ENCODE results near the gene RASGRP4. TPM values are rescaled to one million over a fixed set of nuclear protein-coding genes. Genes with fewer than 3 reads are reported as not detected.
"Not testable (repeated sequence)": the region's sequence is repeated elsewhere in the genome, so short reads cannot be mapped to it uniquely, and the experiment has no call there.

The RASGRP4 gene
- total RNA-seq, 1 donor from 2014 or later = not detected

GRCh38 chr19:38417544-38418506 is 8.2 kb downstream of the RASGRP4 start:
- no peak for DNase-seq (ENCODE audit: extremely low read depth, low read depth, low spot score)

DNA sequence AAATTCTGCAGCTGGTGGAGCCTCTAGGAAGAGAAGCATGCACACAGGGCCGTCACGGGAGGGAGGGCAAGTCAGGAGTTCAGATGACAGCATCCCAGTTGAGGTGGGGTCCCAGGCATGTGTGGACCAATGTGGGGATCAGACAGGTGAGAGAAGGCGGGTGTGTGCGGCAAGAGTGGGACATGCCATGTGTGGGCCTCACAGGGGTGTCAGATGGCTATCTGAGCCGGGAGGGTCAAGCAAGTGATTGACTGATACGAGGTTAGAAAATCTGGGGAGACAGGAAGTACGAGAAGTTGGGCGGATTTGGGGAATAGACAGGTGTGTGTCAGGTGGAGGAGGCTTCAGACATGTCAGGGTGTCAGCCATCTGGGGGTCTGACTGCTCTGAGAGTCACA is 8.9 kb downstream of the RASGRP4 start:
- no peak for DNase-seq (ENCODE audit: extremely low read depth, low read depth, low spot score)

DNA sequence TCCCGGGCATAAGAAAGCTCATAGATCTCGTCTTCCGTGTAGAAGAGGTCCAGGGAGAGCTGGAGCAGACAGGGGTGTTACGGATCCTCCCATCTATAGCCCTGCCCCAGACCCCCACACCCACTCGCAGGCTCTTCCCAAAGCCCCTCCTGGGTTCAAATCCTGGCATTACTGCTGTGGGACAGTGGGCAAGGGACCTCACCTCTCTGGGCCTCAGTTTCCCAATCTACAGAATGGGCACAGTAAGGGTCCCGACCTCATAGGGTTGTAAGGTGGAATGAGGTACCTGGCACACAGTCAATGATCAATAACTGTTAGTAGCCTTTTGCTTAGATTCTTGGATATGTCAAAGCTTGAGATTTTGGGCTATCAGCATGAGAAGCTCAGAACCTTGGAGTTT is 12.6 kb downstream of the RASGRP4 start:
- DNase-seq (ENCODE audit: extremely low read depth, low read depth, low spot score) = no peak

DNA sequence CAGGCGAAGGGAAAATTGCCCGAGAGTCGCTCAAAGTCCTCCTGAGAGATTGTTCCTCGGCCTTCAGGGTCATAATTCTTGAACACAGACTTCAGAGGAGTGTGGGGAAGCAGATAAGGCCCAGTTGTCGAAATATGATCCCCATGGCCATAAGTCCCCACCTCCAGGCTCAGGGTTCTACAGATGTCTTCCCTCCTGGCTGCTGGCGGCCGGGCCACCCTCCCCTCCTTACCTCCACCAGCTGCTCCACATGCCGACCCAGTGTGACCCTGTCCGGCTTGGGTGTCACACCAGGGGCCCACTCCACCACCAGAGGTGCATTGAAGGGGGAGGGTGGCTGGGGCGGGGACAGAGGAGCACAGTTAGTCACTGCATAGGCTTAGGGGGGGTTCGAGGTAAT is 13.1 kb downstream of the RASGRP4 start:
- DNase-seq (ENCODE audit: extremely low read depth, low read depth, low spot score) = no peak

DNA sequence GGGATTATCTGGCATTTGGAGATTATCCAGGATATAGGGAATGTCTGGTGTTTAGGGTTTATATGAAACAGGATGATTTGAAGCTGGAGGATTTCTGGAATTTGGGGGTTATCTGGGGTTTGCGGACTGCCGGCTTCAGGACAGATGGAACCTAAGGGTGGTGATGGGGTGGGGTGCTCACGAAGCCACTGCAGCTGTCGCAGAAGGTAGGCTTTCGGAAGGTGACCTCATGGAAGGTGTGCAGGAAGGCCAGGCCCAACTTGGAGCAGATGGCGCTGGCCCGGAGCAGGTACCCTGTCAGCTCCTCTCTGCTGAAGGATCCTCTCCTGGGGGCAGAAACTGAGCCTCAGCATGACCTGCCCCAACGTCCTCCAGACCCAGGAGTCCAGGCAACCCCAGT is 13.5 kb downstream of the RASGRP4 start:
- DNase-seq (ENCODE audit: extremely low read depth, low read depth, low spot score) = no peak

GRCh38 chr19:38411898-38412297 is 14.1 kb downstream of the RASGRP4 start:
- not testable (repeated sequence) for DNase-seq (ENCODE audit: extremely low read depth, low read depth, low spot score)

- DNase-seq (ENCODE audit: extremely low read depth, low read depth, low spot score) = no peak
These were observed 14.8 kb downstream of the RASGRP4 start for GRCh38 chr19:38411041-38411712.

- DNase-seq (ENCODE audit: extremely low read depth, low read depth, low spot score) = not testable (repeated sequence)
These were observed 15.6 kb downstream of the RASGRP4 start for GRCh38 chr19:38410407-38410806.

GRCh38 chr19:38409631-38410133 is 16.3 kb downstream of the RASGRP4 start:
- no peak for DNase-seq (ENCODE audit: extremely low read depth, low read depth, low spot score)

GRCh38 chr19:38405276-38405675 is 20.7 kb downstream of the RASGRP4 start:
- DNase-seq (ENCODE audit: extremely low read depth, low read depth, low spot score) = no peak

GRCh38 chr19:38404858-38405257 is 21.2 kb downstream of the RASGRP4 start:
- no peak for DNase-seq (ENCODE audit: extremely low read depth, low read depth, low spot score)

- DNase-seq (ENCODE audit: extremely low read depth, low read depth, low spot score) = peak; percentile 37
These were observed 22.9 kb downstream of the RASGRP4 start, which contains the start of gene FAM98C for GRCh38 chr19:38402967-38403674. Gene FAM98C (plus strand): TSS chr19:38403093. CDS start chr19:38403154, 61 bp downstream.

DNA sequence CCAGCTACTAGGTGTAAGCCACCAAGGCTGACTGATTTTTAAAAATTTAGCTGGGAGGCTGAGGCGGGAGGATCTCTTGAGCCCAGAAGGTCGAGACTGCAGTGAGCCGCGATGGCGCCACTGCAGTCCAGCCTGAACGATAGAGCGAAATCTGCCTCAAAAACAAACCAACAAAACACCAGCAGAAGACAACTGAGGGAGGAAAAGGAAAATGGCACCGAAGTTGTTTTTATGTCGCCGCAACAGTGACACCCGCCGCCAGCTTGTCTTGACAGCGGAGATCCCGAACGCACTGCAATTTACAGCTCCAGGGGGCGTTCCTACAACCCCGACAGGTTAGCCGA is 23.4 kb downstream of the RASGRP4 start:
- no peak for DNase-seq (ENCODE audit: extremely low read depth, low read depth, low spot score)

GRCh38 chr19:38401148-38401547 is 24.9 kb downstream of the RASGRP4 start:
- peak; percentile 44 for DNase-seq (ENCODE audit: extremely low read depth, low read depth, low spot score)

DNA sequence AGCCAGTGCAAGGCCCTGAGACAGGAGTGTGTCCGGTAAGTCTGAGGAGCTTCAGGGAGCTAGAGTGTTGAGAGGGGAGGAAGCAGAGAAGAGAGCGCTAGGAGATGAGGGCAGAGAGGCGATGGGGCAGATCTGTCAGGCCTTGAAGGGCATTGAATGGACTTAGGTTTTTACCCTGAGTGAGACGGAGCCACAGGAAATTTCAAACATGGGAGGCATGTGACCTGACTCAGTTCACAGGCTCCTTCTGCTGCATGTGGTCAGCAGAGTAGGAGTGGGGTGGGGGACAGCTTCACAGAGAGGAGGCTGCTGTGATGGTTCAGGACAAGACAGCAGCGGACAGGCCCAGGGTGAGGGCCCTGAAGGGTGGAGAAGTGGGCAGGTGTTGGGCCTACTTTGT is 25.7 kb downstream of the RASGRP4 start:
- DNase-seq (ENCODE audit: extremely low read depth, low read depth, low spot score) = no peak

DNA sequence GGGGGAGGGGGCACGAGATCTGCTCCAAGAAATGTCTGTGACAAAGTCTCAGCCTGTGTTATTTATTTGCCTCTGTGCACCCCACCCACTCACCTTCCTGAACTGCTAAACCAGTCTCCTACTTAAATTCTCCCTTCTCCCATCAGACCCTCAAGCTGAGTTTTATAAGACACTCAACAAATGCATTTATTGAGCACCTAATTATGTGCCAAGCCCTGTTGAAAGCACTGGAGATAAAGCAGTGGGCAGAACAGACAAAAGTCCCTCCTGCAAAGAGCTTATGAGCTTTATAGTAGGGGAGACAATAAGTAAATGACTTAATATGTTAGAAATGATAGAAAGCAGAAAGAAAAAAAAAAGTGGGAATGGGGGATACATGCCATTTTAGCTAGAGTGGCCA is 26.5 kb downstream of the RASGRP4 start:
- DNase-seq (ENCODE audit: extremely low read depth, low read depth, low spot score) = no peak

- DNase-seq (ENCODE audit: extremely low read depth, low read depth, low spot score) = no peak
These were observed 26.9 kb downstream of the RASGRP4 start for GRCh38 chr19:38399081-38399480.

- DNase-seq (ENCODE audit: extremely low read depth, low read depth, low spot score) = no peak
These were observed 30.5 kb downstream of the RASGRP4 start for GRCh38 chr19:38395381-38396114.

DNA sequence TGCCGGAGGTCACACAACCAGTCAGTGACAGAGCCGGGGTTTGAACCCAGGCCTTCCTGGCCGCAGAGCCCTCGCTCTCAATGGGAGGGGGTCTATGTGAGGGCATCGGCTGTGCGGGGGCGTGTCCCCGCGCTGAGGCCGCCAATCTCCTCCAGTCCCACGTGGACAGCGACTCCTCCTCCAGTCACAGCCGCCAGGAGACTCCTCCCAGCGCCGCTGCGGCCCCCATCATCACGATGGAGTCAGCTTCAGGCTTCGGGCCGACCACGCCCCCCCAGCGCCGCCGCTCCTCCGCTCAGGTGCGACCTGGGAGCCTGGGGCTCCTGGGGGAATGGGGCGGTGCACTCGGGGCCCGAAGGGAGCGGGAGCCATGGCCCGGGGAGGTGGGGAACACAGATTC is 31.5 kb downstream of the RASGRP4 start:
- no peak for DNase-seq (ENCODE audit: extremely low read depth, low read depth, low spot score)

DNA sequence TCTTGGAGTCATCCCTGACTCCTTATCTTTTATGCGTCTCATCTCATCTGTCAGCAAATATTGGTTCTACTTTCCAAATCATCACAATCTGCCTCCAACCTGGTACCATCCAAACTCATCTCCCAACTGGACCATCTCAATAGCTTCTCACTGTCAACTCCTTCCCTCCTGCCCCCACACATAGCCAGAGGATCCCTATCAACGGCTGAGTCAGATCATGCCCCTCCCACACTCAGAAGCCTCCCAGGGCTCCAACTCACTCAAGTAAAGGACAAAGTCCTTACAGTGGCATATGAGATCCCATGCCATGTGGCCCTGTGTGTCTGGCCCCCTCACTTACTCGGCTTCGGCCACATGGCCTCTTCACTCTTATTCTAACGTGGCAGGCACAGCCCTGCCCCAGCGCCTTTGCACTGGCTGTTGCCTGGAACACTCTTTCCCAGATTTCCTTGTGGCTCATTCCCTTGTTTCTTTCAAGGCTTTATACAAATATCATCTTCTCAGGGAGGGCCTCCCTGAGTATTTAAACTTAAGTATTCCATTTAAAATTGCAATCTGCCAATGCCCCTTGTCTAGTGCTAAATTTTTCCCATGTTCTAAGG is 33.2 kb downstream of the RASGRP4 start:
- no peak for DNase-seq (ENCODE audit: extremely low read depth, low read depth, low spot score)
